Mesenteric fat pad (tissue), 1 donor: ENCODE results near the gene SACS. TPM values are rescaled to one million over a fixed set of nuclear protein-coding genes. Genes with fewer than 3 reads are reported as not detected.
A peak's percentile ranks its signal among the peaks of the same experiment; 100 is the strongest.

Experiments used
- DNase-seq: peaks from one replicate; pipeline ENCODE4 v3.0.0-alpha.2; 2020; ENCODE audit warnings: low spot score
- long read RNA-seq: library from polyadenylated mRNA; unstranded; transcript quantifications from one replicate; pipeline ENCODE4 v2.0.0, GENCODE V29; 2020
- total RNA-seq: library from RNA; stranded (reverse); fragmentation: NEBNext Ultra II Directional; extraction: Animal tissue kit (Norgen Biotek cat#: 25700); gene quantifications from one replicate; pipeline ENCODE4 v1.2.1, GENCODE V29; 2021
- donor health status: DM: yes; HTN: yes; CAD: no.

The SACS gene
- 10.8 TPM for total RNA-seq
- long read RNA-seq, partial matches to known transcripts = 0 of 2 reads
- long read RNA-seq, other reads (novel, unspliced or antisense) = 2 of 2 reads

GRCh38 chr13:23433171-23434153 lies at the start of gene SACS:
SACS (minus strand) TSS chr13:23433702; CDS start chr13:23411239, 22,463 bp downstream.
- peak; percentile 77 for DNase-seq

GRCh38 chr13:23480324-23480723 lies 46.8 kb upstream of the SACS start:
- DNase-seq = no peak

GRCh38 chr13:23477101-23477500 lies 43.6 kb upstream of the SACS start:
- no peak for DNase-seq

- no peak for DNase-seq
Observed at GRCh38 chr13:23473221-23473620, 39.7 kb upstream of the SACS start.

GRCh38 chr13:23472189-23472588 lies 38.7 kb upstream of the SACS start:
- DNase-seq = no peak

- DNase-seq = no peak
Observed at GRCh38 chr13:23470790-23471614, 37.5 kb upstream of the SACS start.

- no peak for DNase-seq
Observed at GRCh38 chr13:23469951-23470421, 36.5 kb upstream of the SACS start.

GRCh38 chr13:23468811-23469210 lies 35.3 kb upstream of the SACS start:
- DNase-seq = no peak

- DNase-seq = no peak
Observed at GRCh38 chr13:23467932-23468278, 34.4 kb upstream of the SACS start.

GRCh38 chr13:23467048-23467931 lies 33.8 kb upstream of the SACS start:
- DNase-seq = no peak

GRCh38 chr13:23466144-23467002 lies 32.9 kb upstream of the SACS start:
- no peak for DNase-seq

GRCh38 chr13:23463661-23464060 lies 30.2 kb upstream of the SACS start:
- DNase-seq = no peak

- DNase-seq = no peak
Observed at GRCh38 chr13:23462815-23463559, 29.5 kb upstream of the SACS start.

- no peak for DNase-seq
Observed at GRCh38 chr13:23461544-23461943, 28.0 kb upstream of the SACS start.

- no peak for DNase-seq
Observed at GRCh38 chr13:23460921-23461320, 27.4 kb upstream of the SACS start.

GRCh38 chr13:23460309-23460708 lies 26.8 kb upstream of the SACS start:
- DNase-seq = no peak

GRCh38 chr13:23458989-23459388 lies 25.5 kb upstream of the SACS start:
- no peak for DNase-seq

- no peak for DNase-seq
Observed at GRCh38 chr13:23456437-23457210, 23.1 kb upstream of the SACS start.
